HepG2 (cell line): ENCODE measurements around the gene NACC2. TPM values are rescaled to one million over a fixed set of nuclear protein-coding genes. Genes with fewer than 3 reads are reported as not detected.

Experiments used
- BHLHE40 ChIP-seq: IDR thresholded peaks from 2 replicates; pipeline ENCODE4 v1.6.1; 2011; ENCODE audit warnings: low read length, improper control_type of control experiment
- FOSL2 ChIP-seq: sonication (generic); formaldehyde crosslinking; IDR thresholded peaks from 2 replicates; pipeline ENCODE4 v1.4.0; 2020; ENCODE audit warnings: missing genetic modification reagents
- HMG20A ChIP-seq: IDR thresholded peaks from 2 replicates; pipeline ENCODE4 v1.6.1; 2016; ENCODE audit warnings: borderline replicate concordance
- REXO4 ChIP-seq: sonication (generic); formaldehyde crosslinking; IDR thresholded peaks from 2 replicates; pipeline ENCODE4 v1.8.0; 2022; ENCODE audit warnings: missing genetic modification reagents, mild to moderate bottlenecking, borderline replicate concordance
- RORA ChIP-seq: sonication (generic); formaldehyde crosslinking; IDR thresholded peaks from 2 replicates; pipeline ENCODE4 v1.5.0; 2020; ENCODE audit warnings: mild to moderate bottlenecking, missing genetic modification reagents, moderate library complexity
- SP1 ChIP-seq, 2 experiments: fragments of 450-650 bp in 1 of 2; sonication (generic) in 1 of 2; formaldehyde crosslinking in 1 of 2; IDR thresholded peaks; 2 replicates each; pipeline versions ENCODE4 v1.4.0 to v1.6.1; 2016 to 2020; ENCODE audit warnings: missing genetic modification reagents in 1 of 2
- STAG1 ChIP-seq: sonication (generic); formaldehyde crosslinking; IDR thresholded peaks from 2 replicates; pipeline ENCODE4 v1.4.0; 2020; ENCODE audit warnings: missing genetic modification reagents
- TOPORS ChIP-seq: sonication (generic); formaldehyde crosslinking; IDR thresholded peaks from 2 replicates; pipeline ENCODE4 v1.8.0; 2023; ENCODE audit warnings: mild to moderate bottlenecking, missing genetic modification reagents
- ZNF12 ChIP-seq: sonication (generic); formaldehyde crosslinking; IDR thresholded peaks from 2 replicates; pipeline ENCODE4 v1.5.0; 2020; ENCODE audit warnings: missing genetic modification reagents
- ZNF17 ChIP-seq: sonication (generic); formaldehyde crosslinking; IDR thresholded peaks from 2 replicates; pipeline ENCODE4 v1.5.0; 2020; ENCODE audit warnings: mild to moderate bottlenecking, missing genetic modification reagents
- ZNF235 ChIP-seq: sonication (generic); formaldehyde crosslinking; IDR thresholded peaks from 2 replicates; pipeline ENCODE4 v1.8.1; 2023; ENCODE audit warnings: mild to moderate bottlenecking, missing genetic modification reagents, borderline replicate concordance
- ZNF30 ChIP-seq: sonication (generic); formaldehyde crosslinking; IDR thresholded peaks from 2 replicates; pipeline ENCODE4 v1.5.0; 2020; ENCODE audit warnings: mild to moderate bottlenecking, missing genetic modification reagents
- ZNF670 ChIP-seq: sonication (generic); formaldehyde crosslinking; IDR thresholded peaks from 2 replicates; pipeline ENCODE4 v1.8.0; 2022; ENCODE audit warnings: mild to moderate bottlenecking, missing genetic modification reagents, borderline replicate concordance
- ZNF770 ChIP-seq: sonication (generic); formaldehyde crosslinking; IDR thresholded peaks from 2 replicates; pipeline ENCODE4 v1.5.0; 2020; ENCODE audit warnings: mild to moderate bottlenecking, missing genetic modification reagents
- ZNF788 ChIP-seq: sonication (generic); formaldehyde crosslinking; IDR thresholded peaks from 2 replicates; pipeline ENCODE4 v1.5.0; 2020; ENCODE audit warnings: mild to moderate bottlenecking, missing genetic modification reagents, borderline replicate concordance
- polyA plus RNA-seq, 8 experiments: library from polyadenylated mRNA; depleted of rRNA in 3 of 8; stranded (reverse) in 7 of 8; unstranded in 1 of 8; fragments of >200 nt; fragmentation: Illumina TruSeq in 4 of 8; extraction: Trizol in 4 of 8; gene quantifications; 2 replicates each; pipeline versions ENCODE4 v1.2.1 to v1.2.3, GENCODE V29; 2011 to 2016; ENCODE audit warnings: low read depth in 4 of 8, missing spikeins in 1 of 8, mixed read lengths in 1 of 8; ENCODE audit not compliant: insufficient read depth in 1 of 8
- total RNA-seq, 5 experiments: library from RNA; depleted of rRNA; stranded (reverse); fragments of >200 nt; fragmentation: Illumina TruSeq; extraction: Trizol; gene quantifications; 2 replicates each; pipeline ENCODE4 v1.2.3, GENCODE V29; 2016; ENCODE audit warnings: low read depth in 1 of 5
- TF ChIP-seq, protein P1 (sequence below): IDR thresholded peaks from 2 replicates; pipeline ENCODE4 v1.6.1; 2016; ENCODE audit warnings: control low read depth
- TF ChIP-seq, protein P2 (sequence below): sonication (generic); formaldehyde crosslinking; IDR thresholded peaks from 2 replicates; pipeline ENCODE4 v1.4.0; 2020; ENCODE audit warnings: missing genetic modification reagents, borderline replicate concordance
- TF ChIP-seq, protein P3 (sequence below): sonication (generic); formaldehyde crosslinking; conservative IDR thresholded peaks from 2 replicates; pipeline ENCODE4 v1.4.0; 2020; ENCODE audit warnings: missing genetic modification reagents
- TF ChIP-seq, protein P4 (sequence below): sonication (generic); formaldehyde crosslinking; IDR thresholded peaks from 2 replicates; pipeline ENCODE4 v1.4.0; 2020; ENCODE audit warnings: mild to moderate bottlenecking, missing genetic modification reagents

NACC2 gene
- total and polyA plus RNA-seq, 2 of the 13 experiments (the other 11 are each of a cell fraction or from before 2014, with no cell fraction given), result 5.9 to 12.3 TPM

- peak; percentile 88; the same call in 1 of the 2 replicates for TF ChIP-seq ZNF670 (CRISPR knock-in tag)
- TF ChIP-seq ZNF788 (CRISPR knock-in tag), result peak; percentile 96; the same call in 1 of the 2 replicates
- TF ChIP-seq HMG20A (CRISPR knock-in tag), result no peak
- no peak for TF ChIP-seq SP1 (IDR thresholded peaks at IDR 0.05)
- peak; percentile 77 for TF ChIP-seq SP1 (CRISPR knock-in tag; IDR thresholded peaks at IDR 0.05)
- no peak for TF ChIP-seq ZNF17 (CRISPR knock-in tag)
- peak; percentile 43; the same call in 1 of the 2 replicates for TF ChIP-seq BHLHE40
- TF ChIP-seq REXO4 (CRISPR knock-in tag), result 0 out of 2 replicates have a peak, but pooled peaks have one; percentile 56
- TF ChIP-seq, protein P1, sequence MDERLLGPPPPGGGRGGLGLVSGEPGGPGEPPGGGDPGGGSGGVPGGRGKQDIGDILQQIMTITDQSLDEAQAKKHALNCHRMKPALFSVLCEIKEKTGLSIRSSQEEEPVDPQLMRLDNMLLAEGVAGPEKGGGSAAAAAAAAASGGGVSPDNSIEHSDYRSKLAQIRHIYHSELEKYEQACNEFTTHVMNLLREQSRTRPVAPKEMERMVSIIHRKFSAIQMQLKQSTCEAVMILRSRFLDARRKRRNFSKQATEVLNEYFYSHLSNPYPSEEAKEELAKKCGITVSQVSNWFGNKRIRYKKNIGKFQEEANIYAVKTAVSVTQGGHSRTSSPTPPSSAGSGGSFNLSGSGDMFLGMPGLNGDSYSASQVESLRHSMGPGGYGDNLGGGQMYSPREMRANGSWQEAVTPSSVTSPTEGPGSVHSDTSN, result no peak
- TF ChIP-seq ZNF235 (CRISPR knock-in tag), result peak; percentile 32; the same call in 1 of the 2 replicates
- peak; percentile 17; the same call in 1 of the 2 replicates for TF ChIP-seq STAG1 (CRISPR knock-in tag)
- no peak for TF ChIP-seq RORA (CRISPR knock-in tag)
- TF ChIP-seq, protein P2, sequence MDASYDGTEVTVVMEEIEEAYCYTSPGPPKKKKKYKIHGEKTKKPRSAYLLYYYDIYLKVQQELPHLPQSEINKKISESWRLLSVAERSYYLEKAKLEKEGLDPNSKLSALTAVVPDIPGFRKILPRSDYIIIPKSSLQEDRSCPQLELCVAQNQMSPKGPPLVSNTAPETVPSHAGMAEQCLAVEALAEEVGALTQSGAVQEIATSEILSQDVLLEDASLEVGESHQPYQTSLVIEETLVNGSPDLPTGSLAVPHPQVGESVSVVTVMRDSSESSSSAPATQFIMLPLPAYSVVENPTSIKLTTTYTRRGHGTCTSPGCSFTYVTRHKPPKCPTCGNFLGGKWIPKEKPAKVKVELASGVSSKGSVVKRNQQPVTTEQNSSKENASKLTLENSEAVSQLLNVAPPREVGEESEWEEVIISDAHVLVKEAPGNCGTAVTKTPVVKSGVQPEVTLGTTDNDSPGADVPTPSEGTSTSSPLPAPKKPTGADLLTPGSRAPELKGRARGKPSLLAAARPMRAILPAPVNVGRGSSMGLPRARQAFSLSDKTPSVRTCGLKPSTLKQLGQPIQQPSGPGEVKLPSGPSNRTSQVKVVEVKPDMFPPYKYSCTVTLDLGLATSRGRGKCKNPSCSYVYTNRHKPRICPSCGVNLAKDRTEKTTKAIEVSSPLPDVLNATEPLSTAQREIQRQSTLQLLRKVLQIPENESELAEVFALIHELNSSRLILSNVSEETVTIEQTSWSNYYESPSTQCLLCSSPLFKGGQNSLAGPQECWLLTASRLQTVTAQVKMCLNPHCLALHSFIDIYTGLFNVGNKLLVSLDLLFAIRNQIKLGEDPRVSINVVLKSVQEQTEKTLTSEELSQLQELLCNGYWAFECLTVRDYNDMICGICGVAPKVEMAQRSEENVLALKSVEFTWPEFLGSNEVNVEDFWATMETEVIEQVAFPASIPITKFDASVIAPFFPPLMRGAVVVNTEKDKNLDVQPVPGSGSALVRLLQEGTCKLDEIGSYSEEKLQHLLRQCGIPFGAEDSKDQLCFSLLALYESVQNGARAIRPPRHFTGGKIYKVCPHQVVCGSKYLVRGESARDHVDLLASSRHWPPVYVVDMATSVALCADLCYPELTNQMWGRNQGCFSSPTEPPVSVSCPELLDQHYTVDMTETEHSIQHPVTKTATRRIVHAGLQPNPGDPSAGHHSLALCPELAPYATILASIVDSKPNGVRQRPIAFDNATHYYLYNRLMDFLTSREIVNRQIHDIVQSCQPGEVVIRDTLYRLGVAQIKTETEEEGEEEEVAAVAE (CRISPR knock-in tag), result no peak
- TF ChIP-seq FOSL2 (CRISPR knock-in tag), result peak; percentile 32
- no peak for TF ChIP-seq ZNF30 (CRISPR knock-in tag)
- TF ChIP-seq ZNF770, result no peak
- no peak for TF ChIP-seq ZNF12
- TF ChIP-seq, protein P3, sequence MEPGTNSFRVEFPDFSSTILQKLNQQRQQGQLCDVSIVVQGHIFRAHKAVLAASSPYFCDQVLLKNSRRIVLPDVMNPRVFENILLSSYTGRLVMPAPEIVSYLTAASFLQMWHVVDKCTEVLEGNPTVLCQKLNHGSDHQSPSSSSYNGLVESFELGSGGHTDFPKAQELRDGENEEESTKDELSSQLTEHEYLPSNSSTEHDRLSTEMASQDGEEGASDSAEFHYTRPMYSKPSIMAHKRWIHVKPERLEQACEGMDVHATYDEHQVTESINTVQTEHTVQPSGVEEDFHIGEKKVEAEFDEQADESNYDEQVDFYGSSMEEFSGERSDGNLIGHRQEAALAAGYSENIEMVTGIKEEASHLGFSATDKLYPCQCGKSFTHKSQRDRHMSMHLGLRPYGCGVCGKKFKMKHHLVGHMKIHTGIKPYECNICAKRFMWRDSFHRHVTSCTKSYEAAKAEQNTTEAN (CRISPR knock-in tag), result no peak
- TF ChIP-seq TOPORS, result no peak
- TF ChIP-seq, protein P4, sequence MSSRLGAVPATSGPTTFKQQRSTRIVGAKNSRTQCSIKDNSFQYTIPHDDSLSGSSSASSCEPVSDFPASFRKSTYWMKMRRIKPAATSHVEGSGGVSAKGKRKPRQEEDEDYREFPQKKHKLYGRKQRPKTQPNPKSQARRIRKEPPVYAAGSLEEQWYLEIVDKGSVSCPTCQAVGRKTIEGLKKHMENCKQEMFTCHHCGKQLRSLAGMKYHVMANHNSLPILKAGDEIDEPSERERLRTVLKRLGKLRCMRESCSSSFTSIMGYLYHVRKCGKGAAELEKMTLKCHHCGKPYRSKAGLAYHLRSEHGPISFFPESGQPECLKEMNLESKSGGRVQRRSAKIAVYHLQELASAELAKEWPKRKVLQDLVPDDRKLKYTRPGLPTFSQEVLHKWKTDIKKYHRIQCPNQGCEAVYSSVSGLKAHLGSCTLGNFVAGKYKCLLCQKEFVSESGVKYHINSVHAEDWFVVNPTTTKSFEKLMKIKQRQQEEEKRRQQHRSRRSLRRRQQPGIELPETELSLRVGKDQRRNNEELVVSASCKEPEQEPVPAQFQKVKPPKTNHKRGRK (CRISPR knock-in tag), result no peak
These were observed 23.4 kb upstream of the NACC2 start, which contains the start of gene TMEM250 (continued) for GRCh38 chr9:136118320-136119060.
